ENCODE data around the gene EXOC6B. TPM values are rescaled to one million over a fixed set of nuclear protein-coding genes. Genes with fewer than 3 reads are reported as not detected.
A peak's percentile ranks its signal among the peaks of the same experiment; 100 is the strongest.

Gene EXOC6B
- total and polyA plus RNA-seq, 9 of the 15 experiments (the other 6 are each of a cell fraction or from before 2014, with no cell fraction given), result 0.28 to 4.2 (median 2.0) TPM

DNA sequence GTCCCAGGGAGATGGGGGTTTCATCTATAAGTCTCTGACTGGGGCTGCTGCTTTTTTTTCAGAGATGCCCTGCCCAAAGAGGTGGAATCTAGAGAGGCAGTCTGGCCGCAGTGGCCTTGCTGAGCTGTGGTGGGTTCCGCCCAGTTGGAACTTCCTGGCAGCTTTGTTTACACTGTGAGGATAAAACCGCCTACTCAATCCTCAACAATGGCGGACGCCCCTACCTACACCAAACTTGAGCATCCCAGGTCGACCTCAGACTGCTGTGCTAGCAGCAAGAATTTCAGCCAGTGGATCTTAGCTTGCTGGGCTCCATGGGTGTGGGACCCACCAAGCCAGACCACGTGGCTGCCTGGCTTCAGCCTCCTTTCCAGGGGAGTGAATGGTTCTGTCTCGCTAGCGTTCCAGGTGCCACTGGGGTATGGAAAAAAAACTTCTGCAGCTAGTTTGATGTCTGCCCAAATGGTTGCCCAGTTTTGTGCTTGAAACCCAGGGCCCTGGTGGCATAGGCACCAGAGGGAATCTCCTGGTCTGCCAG, 525.6 kb downstream of the EXOC6B start (continued):
- TF ChIP-seq, protein P1, sequence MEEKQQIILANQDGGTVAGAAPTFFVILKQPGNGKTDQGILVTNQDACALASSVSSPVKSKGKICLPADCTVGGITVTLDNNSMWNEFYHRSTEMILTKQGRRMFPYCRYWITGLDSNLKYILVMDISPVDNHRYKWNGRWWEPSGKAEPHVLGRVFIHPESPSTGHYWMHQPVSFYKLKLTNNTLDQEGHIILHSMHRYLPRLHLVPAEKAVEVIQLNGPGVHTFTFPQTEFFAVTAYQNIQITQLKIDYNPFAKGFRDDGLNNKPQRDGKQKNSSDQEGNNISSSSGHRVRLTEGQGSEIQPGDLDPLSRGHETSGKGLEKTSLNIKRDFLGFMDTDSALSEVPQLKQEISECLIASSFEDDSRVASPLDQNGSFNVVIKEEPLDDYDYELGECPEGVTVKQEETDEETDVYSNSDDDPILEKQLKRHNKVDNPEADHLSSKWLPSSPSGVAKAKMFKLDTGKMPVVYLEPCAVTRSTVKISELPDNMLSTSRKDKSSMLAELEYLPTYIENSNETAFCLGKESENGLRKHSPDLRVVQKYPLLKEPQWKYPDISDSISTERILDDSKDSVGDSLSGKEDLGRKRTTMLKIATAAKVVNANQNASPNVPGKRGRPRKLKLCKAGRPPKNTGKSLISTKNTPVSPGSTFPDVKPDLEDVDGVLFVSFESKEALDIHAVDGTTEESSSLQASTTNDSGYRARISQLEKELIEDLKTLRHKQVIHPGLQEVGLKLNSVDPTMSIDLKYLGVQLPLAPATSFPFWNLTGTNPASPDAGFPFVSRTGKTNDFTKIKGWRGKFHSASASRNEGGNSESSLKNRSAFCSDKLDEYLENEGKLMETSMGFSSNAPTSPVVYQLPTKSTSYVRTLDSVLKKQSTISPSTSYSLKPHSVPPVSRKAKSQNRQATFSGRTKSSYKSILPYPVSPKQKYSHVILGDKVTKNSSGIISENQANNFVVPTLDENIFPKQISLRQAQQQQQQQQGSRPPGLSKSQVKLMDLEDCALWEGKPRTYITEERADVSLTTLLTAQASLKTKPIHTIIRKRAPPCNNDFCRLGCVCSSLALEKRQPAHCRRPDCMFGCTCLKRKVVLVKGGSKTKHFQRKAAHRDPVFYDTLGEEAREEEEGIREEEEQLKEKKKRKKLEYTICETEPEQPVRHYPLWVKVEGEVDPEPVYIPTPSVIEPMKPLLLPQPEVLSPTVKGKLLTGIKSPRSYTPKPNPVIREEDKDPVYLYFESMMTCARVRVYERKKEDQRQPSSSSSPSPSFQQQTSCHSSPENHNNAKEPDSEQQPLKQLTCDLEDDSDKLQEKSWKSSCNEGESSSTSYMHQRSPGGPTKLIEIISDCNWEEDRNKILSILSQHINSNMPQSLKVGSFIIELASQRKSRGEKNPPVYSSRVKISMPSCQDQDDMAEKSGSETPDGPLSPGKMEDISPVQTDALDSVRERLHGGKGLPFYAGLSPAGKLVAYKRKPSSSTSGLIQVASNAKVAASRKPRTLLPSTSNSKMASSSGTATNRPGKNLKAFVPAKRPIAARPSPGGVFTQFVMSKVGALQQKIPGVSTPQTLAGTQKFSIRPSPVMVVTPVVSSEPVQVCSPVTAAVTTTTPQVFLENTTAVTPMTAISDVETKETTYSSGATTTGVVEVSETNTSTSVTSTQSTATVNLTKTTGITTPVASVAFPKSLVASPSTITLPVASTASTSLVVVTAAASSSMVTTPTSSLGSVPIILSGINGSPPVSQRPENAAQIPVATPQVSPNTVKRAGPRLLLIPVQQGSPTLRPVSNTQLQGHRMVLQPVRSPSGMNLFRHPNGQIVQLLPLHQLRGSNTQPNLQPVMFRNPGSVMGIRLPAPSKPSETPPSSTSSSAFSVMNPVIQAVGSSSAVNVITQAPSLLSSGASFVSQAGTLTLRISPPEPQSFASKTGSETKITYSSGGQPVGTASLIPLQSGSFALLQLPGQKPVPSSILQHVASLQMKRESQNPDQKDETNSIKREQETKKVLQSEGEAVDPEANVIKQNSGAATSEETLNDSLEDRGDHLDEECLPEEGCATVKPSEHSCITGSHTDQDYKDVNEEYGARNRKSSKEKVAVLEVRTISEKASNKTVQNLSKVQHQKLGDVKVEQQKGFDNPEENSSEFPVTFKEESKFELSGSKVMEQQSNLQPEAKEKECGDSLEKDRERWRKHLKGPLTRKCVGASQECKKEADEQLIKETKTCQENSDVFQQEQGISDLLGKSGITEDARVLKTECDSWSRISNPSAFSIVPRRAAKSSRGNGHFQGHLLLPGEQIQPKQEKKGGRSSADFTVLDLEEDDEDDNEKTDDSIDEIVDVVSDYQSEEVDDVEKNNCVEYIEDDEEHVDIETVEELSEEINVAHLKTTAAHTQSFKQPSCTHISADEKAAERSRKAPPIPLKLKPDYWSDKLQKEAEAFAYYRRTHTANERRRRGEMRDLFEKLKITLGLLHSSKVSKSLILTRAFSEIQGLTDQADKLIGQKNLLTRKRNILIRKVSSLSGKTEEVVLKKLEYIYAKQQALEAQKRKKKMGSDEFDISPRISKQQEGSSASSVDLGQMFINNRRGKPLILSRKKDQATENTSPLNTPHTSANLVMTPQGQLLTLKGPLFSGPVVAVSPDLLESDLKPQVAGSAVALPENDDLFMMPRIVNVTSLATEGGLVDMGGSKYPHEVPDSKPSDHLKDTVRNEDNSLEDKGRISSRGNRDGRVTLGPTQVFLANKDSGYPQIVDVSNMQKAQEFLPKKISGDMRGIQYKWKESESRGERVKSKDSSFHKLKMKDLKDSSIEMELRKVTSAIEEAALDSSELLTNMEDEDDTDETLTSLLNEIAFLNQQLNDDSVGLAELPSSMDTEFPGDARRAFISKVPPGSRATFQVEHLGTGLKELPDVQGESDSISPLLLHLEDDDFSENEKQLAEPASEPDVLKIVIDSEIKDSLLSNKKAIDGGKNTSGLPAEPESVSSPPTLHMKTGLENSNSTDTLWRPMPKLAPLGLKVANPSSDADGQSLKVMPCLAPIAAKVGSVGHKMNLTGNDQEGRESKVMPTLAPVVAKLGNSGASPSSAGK (IDR thresholded peaks at IDR 0.05), result 0 out of 2 replicates have a peak, but pooled peaks have one; percentile 22

Data from K562 (cell line).